Activated T-cell treated with anti-CD3 and anti-CD28 coated beads for 1 hour (primary cell): Measurements from ENCODE around the gene ITIH3.

Experiments
- DNase-seq: peaks from one replicate; pipeline ENCODE4 v3.0.0-alpha.2; 2020; ENCODE audit warnings: low read depth

Gene ITIH3

GRCh38 chr3:52779011-52779836 lies 15.4 kb upstream of the ITIH3 start:
- no peak for DNase-seq

GRCh38 chr3:52779837-52780585 lies 14.6 kb upstream of the ITIH3 start:
- no peak for DNase-seq

- no peak for DNase-seq
These were observed 12.9 kb upstream of the ITIH3 start for GRCh38 chr3:52781741-52782140.

- DNase-seq = no peak
These were observed 12.0 kb upstream of the ITIH3 start for GRCh38 chr3:52782412-52783210.

- DNase-seq = no peak
These were observed 11.4 kb upstream of the ITIH3 start for GRCh38 chr3:52783211-52783555.

GRCh38 chr3:52784021-52784621 lies 10.5 kb upstream of the ITIH3 start:
- DNase-seq = no peak

GRCh38 chr3:52784931-52785590 lies 9.5 kb upstream of the ITIH3 start:
- no peak for DNase-seq

- no peak for DNase-seq
These were observed 8.0 kb upstream of the ITIH3 start for GRCh38 chr3:52786330-52787215.

GRCh38 chr3:52787246-52787645 lies 7.3 kb upstream of the ITIH3 start:
- no peak for DNase-seq

- no peak for DNase-seq
These were observed 6.6 kb upstream of the ITIH3 start for GRCh38 chr3:52787672-52788625.

- no peak for DNase-seq
These were observed 5.5 kb upstream of the ITIH3 start for GRCh38 chr3:52788890-52789745.

GRCh38 chr3:52789746-52790040 lies 4.9 kb upstream of the ITIH3 start:
- no peak for DNase-seq

GRCh38 chr3:52790337-52790736 lies 4.3 kb upstream of the ITIH3 start:
- no peak for DNase-seq

GRCh38 chr3:52790741-52791140 lies 3.9 kb upstream of the ITIH3 start:
- no peak for DNase-seq

GRCh38 chr3:52791366-52791765 lies 3.2 kb upstream of the ITIH3 start:
- no peak for DNase-seq

GRCh38 chr3:52791928-52792327 lies 2.7 kb upstream of the ITIH3 start:
- no peak for DNase-seq

GRCh38 chr3:52792413-52792812 lies 2.2 kb upstream of the ITIH3 start:
- DNase-seq = no peak

- DNase-seq = no peak
These were observed 1.5 kb upstream of the ITIH3 start for GRCh38 chr3:52792961-52793695.
